Sigmoid colon (tissue), 4 donors: ENCODE results near the gene SRSF9.

Experiments
- EP300 ChIP-seq, 4 donors: sonication (generic); formaldehyde crosslinking; IDR thresholded peaks; one replicate each; pipeline ENCODE4 v1.6.1; 2017; ENCODE audit warnings: antibody characterized with exemption in 4 of 4
- POLR2A ChIP-seq, 2 donors: fragments of 450-650 bp; IDR thresholded peaks; one replicate each; pipeline ENCODE4 v1.6.1; 2016; ENCODE audit warnings: antibody characterized with exemption in 2 of 2, mild to moderate bottlenecking in 2 of 2, moderate library complexity in 2 of 2
- TF ChIP-seq, protein P1 (sequence below), 4 experiments: fragments of 450-650 bp in 3 of 4; fragments of 200-600 bp in 1 of 4; IDR thresholded peaks; one replicate each; pipeline ENCODE4 v1.5.1; 2016 to 2019; ENCODE audit warnings: antibody characterized with exemption in 4 of 4, mild to moderate bottlenecking in 3 of 4, moderate library complexity in 2 of 4

DNA sequence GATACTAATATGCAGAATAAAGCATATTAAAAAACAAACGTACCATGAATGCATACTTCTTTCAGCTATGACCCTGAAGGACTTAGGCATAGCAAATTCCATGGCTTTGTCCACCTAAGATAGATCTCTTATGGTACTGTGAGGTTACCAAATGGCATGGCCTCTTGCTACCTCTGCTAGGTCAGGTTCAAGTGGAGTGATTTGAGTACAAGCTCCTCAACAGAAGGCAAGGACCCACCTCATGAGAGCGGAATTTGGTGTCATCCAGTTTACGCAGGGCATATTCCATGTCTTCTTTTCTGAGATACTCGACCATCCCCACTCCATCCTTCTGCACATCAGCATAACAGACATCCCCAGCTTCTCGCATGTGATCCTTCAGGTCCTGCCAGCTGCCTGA is 5.8 kb downstream of the SRSF9 start:
- TF ChIP-seq, protein P1, sequence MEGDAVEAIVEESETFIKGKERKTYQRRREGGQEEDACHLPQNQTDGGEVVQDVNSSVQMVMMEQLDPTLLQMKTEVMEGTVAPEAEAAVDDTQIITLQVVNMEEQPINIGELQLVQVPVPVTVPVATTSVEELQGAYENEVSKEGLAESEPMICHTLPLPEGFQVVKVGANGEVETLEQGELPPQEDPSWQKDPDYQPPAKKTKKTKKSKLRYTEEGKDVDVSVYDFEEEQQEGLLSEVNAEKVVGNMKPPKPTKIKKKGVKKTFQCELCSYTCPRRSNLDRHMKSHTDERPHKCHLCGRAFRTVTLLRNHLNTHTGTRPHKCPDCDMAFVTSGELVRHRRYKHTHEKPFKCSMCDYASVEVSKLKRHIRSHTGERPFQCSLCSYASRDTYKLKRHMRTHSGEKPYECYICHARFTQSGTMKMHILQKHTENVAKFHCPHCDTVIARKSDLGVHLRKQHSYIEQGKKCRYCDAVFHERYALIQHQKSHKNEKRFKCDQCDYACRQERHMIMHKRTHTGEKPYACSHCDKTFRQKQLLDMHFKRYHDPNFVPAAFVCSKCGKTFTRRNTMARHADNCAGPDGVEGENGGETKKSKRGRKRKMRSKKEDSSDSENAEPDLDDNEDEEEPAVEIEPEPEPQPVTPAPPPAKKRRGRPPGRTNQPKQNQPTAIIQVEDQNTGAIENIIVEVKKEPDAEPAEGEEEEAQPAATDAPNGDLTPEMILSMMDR (IDR thresholded peaks at IDR 0.05), result no peak
- TF ChIP-seq POLR2A (IDR thresholded peaks at IDR 0.05), result no peak
- no peak for TF ChIP-seq EP300 (IDR thresholded peaks at IDR 0.05)
